Parathyroid adenoma (tissue), 2 donors: ENCODE data around the gene DCHS2.
A peak's percentile ranks its signal among the peaks of the same experiment; 100 is the strongest.

ENCODE experiments used
- H2AFZ ChIP-seq: fragments of 300-600 bp; sonication (generic); one replicate; pipeline ENCODE4 v1.7.0; 2017; ENCODE audit warnings: antibody characterized with exemption, mild to moderate bottlenecking
- H3K27ac ChIP-seq: fragments of 300-600 bp; sonication (generic); one replicate; pipeline ENCODE4 v1.7.0; 2017
- H3K27me3 ChIP-seq: fragments of 300-600 bp; sonication (generic); one replicate; pipeline ENCODE4 v1.7.0; 2017; ENCODE audit warnings: low read length; ENCODE audit not compliant: control insufficient read depth, insufficient read depth
- H3K36me3 ChIP-seq: fragments of 300-600 bp; sonication (generic); one replicate; pipeline ENCODE4 v1.7.0; 2017; ENCODE audit warnings: low read length; ENCODE audit not compliant: control insufficient read depth, insufficient read depth
- H3K4me1 ChIP-seq: fragments of 300-600 bp; sonication (generic); one replicate; pipeline ENCODE4 v1.7.0; 2017; ENCODE audit warnings: control low read depth
- H3K4me2 ChIP-seq: fragments of 300-600 bp; sonication (generic); one replicate; pipeline ENCODE4 v1.7.0; 2017; ENCODE audit warnings: low read length
- H3K4me3 ChIP-seq: fragments of 300-600 bp; sonication (generic); one replicate; pipeline ENCODE4 v1.7.0; 2017; ENCODE audit warnings: low read depth, low read length
- H3K79me2 ChIP-seq: fragments of 300-600 bp; sonication (generic); one replicate; pipeline ENCODE4 v1.7.0; 2017; ENCODE audit warnings: control low read depth
- H3K9ac ChIP-seq: fragments of 300-600 bp; sonication (generic); one replicate; pipeline ENCODE4 v1.7.0; 2017; ENCODE audit warnings: mild to moderate bottlenecking
- H3K9me3 ChIP-seq: fragments of 300-600 bp; sonication (generic); one replicate; pipeline ENCODE4 v1.7.0; 2017; ENCODE audit warnings: low read length; ENCODE audit not compliant: control insufficient read depth
- CTCF ChIP-seq: fragments of 300-600 bp; sonication (generic); IDR thresholded peaks from one replicate; pipeline ENCODE4 v1.7.0; 2017; ENCODE audit warnings: antibody characterized with exemption, mild to moderate bottlenecking
- donor health status: primary hyperparathyroidism.

The DCHS2 gene

GRCh38 chr4:154406018-154406795 lies 85.4 kb downstream of the DCHS2 start:
- H3K4me1 ChIP-seq: no peaks in the 10 kb centered on the region
- no peaks in the 10 kb centered on the region for H3K27me3 ChIP-seq
- no peak for TF ChIP-seq CTCF
- H3K79me2 ChIP-seq: no peaks in the 10 kb centered on the region
- no peak overlapping the region for H3K4me2 ChIP-seq
- H3K4me3 ChIP-seq: no peak overlapping the region
- no peaks in the 10 kb centered on the region for H3K9me3 ChIP-seq
- no peak overlapping the region for H3K9ac ChIP-seq
- no peaks in the 10 kb centered on the region for H3K36me3 ChIP-seq
- no peak overlapping the region for H3K27ac ChIP-seq
- no peak overlapping the region for H2AFZ ChIP-seq

GRCh38 chr4:154399259-154399974 lies 92.2 kb downstream of the DCHS2 start:
- no peak for TF ChIP-seq CTCF
- Histone ChIP-seq H3K4me1 (no peaks in the 10 kb centered on the region), H3K27me3 (no peaks in the 10 kb centered on the region), H3K9ac (no peak overlapping the region), H3K9me3 (no peaks in the 10 kb centered on the region), H3K4me2 (peak overlapping the region; percentile 25), H3K36me3 (no peaks in the 10 kb centered on the region), H3K79me2 (no peaks in the 10 kb centered on the region), H3K27ac (no peak overlapping the region), H2AFZ (no peak overlapping the region), H3K4me3 (no peak overlapping the region)

- H3K4me3 ChIP-seq: no peak overlapping the region
- H3K36me3 ChIP-seq: no peaks in the 10 kb centered on the region
- no peaks in the 10 kb centered on the region for H3K27me3 ChIP-seq
- H2AFZ ChIP-seq: no peak overlapping the region
- no peak overlapping the region for H3K4me2 ChIP-seq
- no peaks in the 10 kb centered on the region for H3K79me2 ChIP-seq
- no peak overlapping the region for H3K9ac ChIP-seq
- no peak overlapping the region for H3K27ac ChIP-seq
- H3K4me1 ChIP-seq: no peaks in the 10 kb centered on the region
- H3K9me3 ChIP-seq: no peaks in the 10 kb centered on the region
- TF ChIP-seq CTCF: no peak
These were observed 101.3 kb downstream of the DCHS2 start for GRCh38 chr4:154390324-154390723.

GRCh38 chr4:154389148-154389547 lies 102.5 kb downstream of the DCHS2 start:
- no peaks in the 10 kb centered on the region for H3K36me3 ChIP-seq
- H3K4me3 ChIP-seq: no peak overlapping the region
- H3K79me2 ChIP-seq: no peaks in the 10 kb centered on the region
- no peak overlapping the region for H3K27ac ChIP-seq
- no peak for TF ChIP-seq CTCF
- no peaks in the 10 kb centered on the region for H3K9me3 ChIP-seq
- no peak overlapping the region for H3K4me2 ChIP-seq
- no peaks in the 10 kb centered on the region for H3K4me1 ChIP-seq
- H3K9ac ChIP-seq: no peak overlapping the region
- H3K27me3 ChIP-seq: no peaks in the 10 kb centered on the region
- H2AFZ ChIP-seq: no peak overlapping the region
